ENCODE results near the gene SRP9. TPM values are rescaled to one million over a fixed set of nuclear protein-coding genes. Genes with fewer than 3 reads are reported as not detected.

Gene SRP9
- total and polyA plus RNA-seq, 10 of the 15 experiments (the other 5 are each of a cell fraction or from before 2014, with no cell fraction given), result 248 to 1,200 (median 514) TPM

DNA sequence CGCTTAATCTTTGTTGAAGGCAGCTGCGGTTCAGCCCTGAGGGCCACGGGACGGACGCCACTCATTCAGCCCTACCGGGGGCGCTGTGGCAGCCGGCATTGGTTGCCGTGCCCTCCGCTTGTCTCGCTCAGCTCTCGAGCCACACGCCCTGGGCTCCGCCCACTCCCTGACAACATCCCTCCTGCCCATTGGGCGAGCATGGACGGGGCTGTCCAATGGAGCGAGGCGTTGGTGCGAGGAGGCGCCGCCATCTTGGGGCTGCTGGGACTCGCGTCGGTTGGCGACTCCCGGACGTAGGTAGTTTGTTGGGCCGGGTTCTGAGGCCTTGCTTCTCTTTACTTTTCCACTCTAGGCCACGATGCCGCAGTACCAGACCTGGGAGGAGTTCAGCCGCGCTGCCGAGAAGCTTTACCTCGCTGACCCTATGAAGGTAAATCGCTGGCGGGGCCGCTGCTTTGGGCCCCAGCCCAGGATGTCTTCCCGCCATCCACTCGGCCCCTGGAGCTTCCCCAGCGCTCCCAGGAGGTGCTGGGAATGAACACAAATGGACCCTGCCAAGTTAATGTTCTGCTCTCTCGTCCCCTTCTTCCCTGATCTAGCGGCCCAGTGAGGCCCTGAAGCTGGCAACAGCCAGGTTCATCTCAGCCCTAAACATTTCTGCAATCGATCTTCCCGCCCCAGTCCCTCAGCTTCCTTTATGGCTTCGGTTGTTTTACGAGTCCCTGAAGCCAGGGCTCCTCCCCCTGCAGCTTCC lies at the start of gene SRP9 (continued):
- TF ChIP-seq, protein P1, sequence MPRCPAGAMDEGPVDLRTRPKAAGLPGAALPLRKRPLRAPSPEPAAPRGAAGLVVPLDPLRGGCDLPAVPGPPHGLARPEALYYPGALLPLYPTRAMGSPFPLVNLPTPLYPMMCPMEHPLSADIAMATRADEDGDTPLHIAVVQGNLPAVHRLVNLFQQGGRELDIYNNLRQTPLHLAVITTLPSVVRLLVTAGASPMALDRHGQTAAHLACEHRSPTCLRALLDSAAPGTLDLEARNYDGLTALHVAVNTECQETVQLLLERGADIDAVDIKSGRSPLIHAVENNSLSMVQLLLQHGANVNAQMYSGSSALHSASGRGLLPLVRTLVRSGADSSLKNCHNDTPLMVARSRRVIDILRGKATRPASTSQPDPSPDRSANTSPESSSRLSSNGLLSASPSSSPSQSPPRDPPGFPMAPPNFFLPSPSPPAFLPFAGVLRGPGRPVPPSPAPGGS (IDR thresholded peaks at IDR 0.05; ENCODE audit: borderline replicate concordance, insufficient read depth, low read depth, low read length, poor library complexity, severe bottlenecking), result no peak
- TF ChIP-seq SUPT20H (IDR thresholded peaks at IDR 0.05; ENCODE audit: borderline replicate concordance, control insufficient read depth, low read depth, low read length) (no peak), CBFB (IDR thresholded peaks at IDR 0.05; ENCODE audit: low read depth) (peak; percentile 46; the same call in 1 of the 2 replicates), CHD2 (IDR thresholded peaks at IDR 0.05; ENCODE audit: borderline replicate concordance, low read depth, low read length) (peak; percentile 92), CEBPB (IDR thresholded peaks at IDR 0.05; ENCODE audit: borderline replicate concordance in 1 of 2, low read depth in 2 of 2, low read length in 2 of 2) (no peak), EGR1 (IDR thresholded peaks at IDR 0.05; ENCODE audit: borderline replicate concordance in 1 of 2, low read depth in 2 of 2, low read length in 2 of 2) (peak in 1 of 2 experiments; percentile 72; a peak in 2 of 3 replicates), CHD4 (IDR thresholded peaks at IDR 0.05) (no peak), RCOR1 (conservative IDR thresholded peaks at IDR 0.05; ENCODE audit: low read depth, low read length) (no peak), ZNF384 (IDR thresholded peaks at IDR 0.05; ENCODE audit: borderline replicate concordance, low read depth, low read length) (no peak), NR2C2 (IDR thresholded peaks at IDR 0.05; ENCODE audit: borderline replicate concordance, control insufficient read depth, insufficient read length, low read depth) (no peak), RELA (IDR thresholded peaks at IDR 0.05; ENCODE audit: borderline replicate concordance, partially characterized antibody) (no peak), PAX5 (IDR thresholded peaks at IDR 0.05; ENCODE audit: borderline replicate concordance, low read depth, low read length) (peak; percentile 49; the same call in 1 of the 2 replicates), RB1 (IDR thresholded peaks at IDR 0.05; ENCODE audit: borderline replicate concordance) (peak; percentile 79; the same call in 1 of the 2 replicates), SIX5 (IDR thresholded peaks at IDR 0.05; ENCODE audit: low read depth, low read length, severe bottlenecking) (peak; percentile 22), KDM1A (IDR thresholded peaks at IDR 0.05; ENCODE audit: borderline replicate concordance) (no peak), FOXK2 (IDR thresholded peaks at IDR 0.05) (peak; percentile 14; the same call in 1 of the 2 replicates), FOXM1 (IDR thresholded peaks at IDR 0.05; ENCODE audit: low read depth, low read length) (no peak; the same call in 1 of the 2 replicates)
- TF ChIP-seq, protein P2, sequence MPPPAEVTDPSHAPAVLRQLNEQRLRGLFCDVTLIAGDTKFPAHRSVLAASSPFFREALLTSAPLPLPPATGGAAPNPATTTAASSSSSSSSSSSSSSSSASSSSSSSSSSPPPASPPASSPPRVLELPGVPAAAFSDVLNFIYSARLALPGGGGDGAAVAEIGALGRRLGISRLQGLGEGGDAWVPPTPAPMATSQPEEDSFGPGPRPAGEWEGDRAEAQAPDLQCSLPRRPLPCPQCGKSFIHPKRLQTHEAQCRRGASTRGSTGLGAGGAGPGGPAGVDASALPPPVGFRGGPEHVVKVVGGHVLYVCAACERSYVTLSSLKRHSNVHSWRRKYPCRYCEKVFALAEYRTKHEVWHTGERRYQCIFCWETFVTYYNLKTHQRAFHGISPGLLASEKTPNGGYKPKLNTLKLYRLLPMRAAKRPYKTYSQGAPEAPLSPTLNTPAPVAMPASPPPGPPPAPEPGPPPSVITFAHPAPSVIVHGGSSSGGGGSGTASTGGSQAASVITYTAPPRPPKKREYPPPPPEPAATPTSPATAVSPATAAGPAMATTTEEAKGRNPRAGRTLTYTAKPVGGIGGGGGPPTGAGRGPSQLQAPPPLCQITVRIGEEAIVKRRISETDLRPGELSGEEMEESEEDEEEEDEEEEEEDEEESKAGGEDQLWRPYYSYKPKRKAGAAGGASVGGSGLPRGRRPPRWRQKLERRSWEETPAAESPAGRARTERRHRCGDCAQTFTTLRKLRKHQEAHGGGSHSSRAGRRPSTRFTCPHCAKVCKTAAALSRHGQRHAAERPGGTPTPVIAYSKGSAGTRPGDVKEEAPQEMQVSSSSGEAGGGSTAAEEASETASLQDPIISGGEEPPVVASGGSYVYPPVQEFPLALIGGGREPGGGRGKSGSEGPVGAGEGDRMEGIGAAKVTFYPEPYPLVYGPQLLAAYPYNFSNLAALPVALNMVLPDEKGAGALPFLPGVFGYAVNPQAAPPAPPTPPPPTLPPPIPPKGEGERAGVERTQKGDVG (CRISPR knock-in tag; IDR thresholded peaks at IDR 0.05), result no peak
- TF ChIP-seq, protein P3, sequence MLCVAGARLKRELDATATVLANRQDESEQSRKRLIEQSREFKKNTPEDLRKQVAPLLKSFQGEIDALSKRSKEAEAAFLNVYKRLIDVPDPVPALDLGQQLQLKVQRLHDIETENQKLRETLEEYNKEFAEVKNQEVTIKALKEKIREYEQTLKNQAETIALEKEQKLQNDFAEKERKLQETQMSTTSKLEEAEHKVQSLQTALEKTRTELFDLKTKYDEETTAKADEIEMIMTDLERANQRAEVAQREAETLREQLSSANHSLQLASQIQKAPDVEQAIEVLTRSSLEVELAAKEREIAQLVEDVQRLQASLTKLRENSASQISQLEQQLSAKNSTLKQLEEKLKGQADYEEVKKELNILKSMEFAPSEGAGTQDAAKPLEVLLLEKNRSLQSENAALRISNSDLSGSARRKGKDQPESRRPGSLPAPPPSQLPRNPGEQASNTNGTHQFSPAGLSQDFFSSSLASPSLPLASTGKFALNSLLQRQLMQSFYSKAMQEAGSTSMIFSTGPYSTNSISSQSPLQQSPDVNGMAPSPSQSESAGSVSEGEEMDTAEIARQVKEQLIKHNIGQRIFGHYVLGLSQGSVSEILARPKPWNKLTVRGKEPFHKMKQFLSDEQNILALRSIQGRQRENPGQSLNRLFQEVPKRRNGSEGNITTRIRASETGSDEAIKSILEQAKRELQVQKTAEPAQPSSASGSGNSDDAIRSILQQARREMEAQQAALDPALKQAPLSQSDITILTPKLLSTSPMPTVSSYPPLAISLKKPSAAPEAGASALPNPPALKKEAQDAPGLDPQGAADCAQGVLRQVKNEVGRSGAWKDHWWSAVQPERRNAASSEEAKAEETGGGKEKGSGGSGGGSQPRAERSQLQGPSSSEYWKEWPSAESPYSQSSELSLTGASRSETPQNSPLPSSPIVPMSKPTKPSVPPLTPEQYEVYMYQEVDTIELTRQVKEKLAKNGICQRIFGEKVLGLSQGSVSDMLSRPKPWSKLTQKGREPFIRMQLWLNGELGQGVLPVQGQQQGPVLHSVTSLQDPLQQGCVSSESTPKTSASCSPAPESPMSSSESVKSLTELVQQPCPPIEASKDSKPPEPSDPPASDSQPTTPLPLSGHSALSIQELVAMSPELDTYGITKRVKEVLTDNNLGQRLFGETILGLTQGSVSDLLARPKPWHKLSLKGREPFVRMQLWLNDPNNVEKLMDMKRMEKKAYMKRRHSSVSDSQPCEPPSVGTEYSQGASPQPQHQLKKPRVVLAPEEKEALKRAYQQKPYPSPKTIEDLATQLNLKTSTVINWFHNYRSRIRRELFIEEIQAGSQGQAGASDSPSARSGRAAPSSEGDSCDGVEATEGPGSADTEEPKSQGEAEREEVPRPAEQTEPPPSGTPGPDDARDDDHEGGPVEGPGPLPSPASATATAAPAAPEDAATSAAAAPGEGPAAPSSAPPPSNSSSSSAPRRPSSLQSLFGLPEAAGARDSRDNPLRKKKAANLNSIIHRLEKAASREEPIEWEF (IDR thresholded peaks at IDR 0.05; ENCODE audit: insufficient replicate concordance, low read depth, low read length), result no peak
